Measurements from ENCODE around the gene TMEM266. TPM values are rescaled to one million over a fixed set of nuclear protein-coding genes. Genes with fewer than 3 reads are reported as not detected.
A peak's percentile ranks its signal among the peaks of the same experiment; 100 is the strongest.
"Not testable (repeated sequence)": the region's sequence is repeated elsewhere in the genome, so short reads cannot be mapped to it uniquely, and the experiment has no call there.

Gene TMEM266
- under 1 TPM in 1 of 2 experiments, not detected in 1; 0.14 TPM for total RNA-seq

DNA sequence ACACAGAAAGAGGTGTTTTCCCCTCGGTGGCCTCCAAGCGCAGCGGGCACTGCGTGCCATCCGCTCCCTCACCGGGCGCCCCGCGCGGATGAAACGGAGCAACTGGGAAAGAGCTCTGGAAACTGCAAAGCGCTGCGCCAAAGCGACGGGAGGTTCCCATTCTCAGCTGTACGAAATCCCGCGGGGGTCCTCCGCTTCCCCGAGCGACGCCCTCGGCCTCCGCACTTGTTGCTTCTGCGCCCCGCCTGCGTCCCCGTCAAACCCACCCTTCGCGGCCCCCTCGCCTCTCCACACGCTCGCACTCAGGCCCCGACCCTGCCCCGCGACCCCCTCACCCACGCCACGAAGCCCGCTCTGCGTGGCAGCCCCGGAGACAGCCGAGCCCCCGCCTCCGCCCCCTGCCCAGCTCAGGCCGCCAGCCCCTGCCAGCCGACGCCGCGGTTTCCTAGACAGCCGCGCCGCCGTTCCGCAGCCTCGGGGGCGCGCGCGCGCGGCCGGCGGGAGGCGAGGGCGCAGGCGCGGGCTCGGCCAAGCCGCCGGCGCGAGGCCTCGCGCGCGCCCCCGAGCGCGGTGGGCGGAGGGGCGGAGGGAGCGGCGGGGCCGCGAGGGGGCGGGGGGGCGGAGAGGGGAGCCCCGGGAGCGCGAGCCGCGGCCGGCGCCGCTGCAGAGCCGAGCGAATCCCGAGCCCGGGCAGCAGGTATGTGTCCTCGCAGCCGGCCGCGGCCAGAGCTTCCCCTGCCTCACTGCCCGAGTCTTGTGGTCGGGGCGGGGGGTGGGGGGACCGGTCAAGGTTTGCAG, at the start of gene TMEM266:
TMEM266 (plus strand) TSS at position 666 of the 798 bp plus-strand sequence. CDS start 74,279 bp downstream, outside the sequence.
- Mint-ChIP-seq H3K27ac (no peak within 1 kb of the TSS), H3K9me3 (no peaks in the 10 kb centered on the region), H3K4me1 (ENCODE audit: low read depth) (peaks cover 20% of the 10 kb centered on the region), H3K4me3 (peak within 1 kb of the TSS; percentile 65), H3K27me3 (peaks cover 53% of the 10 kb centered on the region), H3K36me3 (no peaks in the 10 kb centered on the region)
- DNase-seq, result peak; percentile 27
- ChIA-PET POLR2A (interaction anchor here (0.6 to 0.7 kb wide), 2 partner anchors 211 to 234 kb away, joined by 3 read pairs; no protein-coding TSS in a partner anchor), CTCF (interaction anchor here (1.4 to 11.4 kb wide), 3 partner anchors 16 to 257 kb away, joined by 4 to 441 read pairs (median 5); no protein-coding TSS in a partner anchor)
- intact Hi-C loops (cut with micrococcal nuclease), result loop anchor here (5.0 to 10.0 kb wide), 4 partner anchors 93 to 1355 kb away; partner anchors contain the start of gene UBE2Q2

GRCh38 chr15:76010613-76011012, 49.2 kb upstream of the TMEM266 start:
- ChIA-PET POLR2A (no interaction called here), CTCF (interaction anchor here (1.5 kb wide), 1 partner anchor 9 kb away, joined by 3 read pairs; no protein-coding TSS in a partner anchor)
- intact Hi-C loops (cut with micrococcal nuclease), result no loop called here
- Mint-ChIP-seq H3K36me3 (no peaks in the 10 kb centered on the region), H3K4me3 (no peak overlapping the region), H3K9me3 (peaks cover 3% of the 10 kb centered on the region), H3K27me3 (peaks cover 20% of the 10 kb centered on the region), H3K27ac (no peak overlapping the region), H3K4me1 (ENCODE audit: low read depth) (peaks cover 3% of the 10 kb centered on the region)
- no peak for DNase-seq

DNA sequence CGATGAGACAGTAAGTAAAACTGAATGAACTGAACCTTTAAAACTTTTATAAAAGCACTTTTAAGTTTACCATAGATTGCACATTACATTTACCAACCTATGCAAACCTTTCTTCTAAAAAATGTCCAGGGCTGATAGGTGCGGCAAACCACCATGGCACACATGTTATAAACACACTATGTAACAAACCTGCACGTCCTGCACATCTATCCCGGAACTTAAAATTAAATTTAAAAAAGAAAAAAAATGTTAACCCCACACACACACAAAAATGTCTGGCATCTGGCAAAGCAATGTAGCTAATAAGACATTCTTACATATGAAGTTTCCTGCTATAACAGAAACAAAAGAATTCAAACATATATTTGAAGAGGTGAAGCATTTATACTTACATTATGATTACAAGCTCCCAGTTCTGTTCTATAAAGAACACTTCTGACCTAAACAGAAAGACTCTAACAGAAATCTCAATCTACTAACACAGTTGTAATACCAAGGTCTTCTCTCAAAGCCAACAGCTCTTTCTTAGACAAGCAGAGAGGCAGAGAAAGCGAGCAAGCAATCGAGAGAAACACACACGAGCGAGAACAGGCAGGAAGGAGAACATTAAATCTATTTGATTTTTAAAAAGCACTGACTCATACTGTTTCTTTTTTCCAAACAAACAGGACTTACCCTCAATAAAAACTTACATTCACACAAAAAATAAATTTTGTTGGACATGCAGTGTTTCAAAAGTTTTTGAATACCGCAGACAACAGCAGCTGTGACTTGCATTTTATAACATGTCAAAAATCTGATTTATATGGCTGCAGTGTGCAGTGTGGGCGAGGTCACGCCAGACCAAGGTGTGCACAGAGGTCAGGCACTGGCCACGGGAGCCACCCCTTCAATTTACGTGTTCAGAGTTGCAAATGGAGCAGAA, 47.9 kb upstream of the TMEM266 start, which contains the start of gene NRG4:
NRG4 (minus strand) TSS at position 798 of the 925 bp plus-strand sequence. CDS start 1,194 bp downstream, outside the sequence.
- H3K36me3 Mint-ChIP-seq, result peaks cover 3% of the 10 kb centered on the region
- H3K27me3 Mint-ChIP-seq, result peaks cover 21% of the 10 kb centered on the region
- H3K9me3 Mint-ChIP-seq, result peaks cover 8% of the 10 kb centered on the region
- intact Hi-C loops (cut with micrococcal nuclease), result no loop called here
- H3K27ac Mint-ChIP-seq, result no peak within 1 kb of the TSS
- H3K4me1 Mint-ChIP-seq (ENCODE audit: low read depth), result peaks cover 3% of the 10 kb centered on the region
- H3K4me3 Mint-ChIP-seq, result no peak within 1 kb of the TSS
- ChIA-PET CTCF (interaction anchor here (1.5 kb wide), 1 partner anchor 11 kb away, joined by 3 read pairs; no protein-coding TSS in a partner anchor), POLR2A (no interaction called here)
- no peak for DNase-seq

- H3K9me3 Mint-ChIP-seq, result peaks cover 16% of the 10 kb centered on the region
- DNase-seq; intact Hi-C loops (cut with micrococcal nuclease); H3K27ac Mint-ChIP-seq; H3K4me3 Mint-ChIP-seq; H3K36me3 Mint-ChIP-seq; H3K4me1 Mint-ChIP-seq (ENCODE audit: low read depth); POLR2A ChIA-PET: not testable (repeated sequence)
- CTCF ChIA-PET, result interaction anchor here (0.6 kb wide), 1 partner anchor 45 kb away, joined by 3 read pairs; no protein-coding TSS in a partner anchor
- peaks cover 25% of the 10 kb centered on the region for H3K27me3 Mint-ChIP-seq
Observed at GRCh38 chr15:76013470-76013869, 46.3 kb upstream of the TMEM266 start.

GRCh38 chr15:76024021-76024768, 35.6 kb upstream of the TMEM266 start:
- peaks cover 5% of the 10 kb centered on the region for H3K36me3 Mint-ChIP-seq
- CTCF ChIA-PET, result no interaction called here
- POLR2A ChIA-PET, result no interaction called here
- intact Hi-C loops (cut with micrococcal nuclease), result no loop called here
- H3K27me3 Mint-ChIP-seq, result peaks cover 15% of the 10 kb centered on the region
- DNase-seq, result no peak
- no peak overlapping the region for H3K27ac Mint-ChIP-seq
- no peaks in the 10 kb centered on the region for H3K4me1 Mint-ChIP-seq (ENCODE audit: low read depth)
- H3K9me3 Mint-ChIP-seq, result peaks cover 16% of the 10 kb centered on the region
- H3K4me3 Mint-ChIP-seq, result no peak overlapping the region

- CTCF ChIA-PET, result interaction anchor here (0.7 kb wide), 1 partner anchor 31 kb away, joined by 3 read pairs; no protein-coding TSS in a partner anchor
- no peak overlapping the region for H3K27ac Mint-ChIP-seq
- no peaks in the 10 kb centered on the region for H3K36me3 Mint-ChIP-seq
- H3K27me3 Mint-ChIP-seq, result peaks cover 7% of the 10 kb centered on the region
- H3K4me3 Mint-ChIP-seq, result no peak overlapping the region
- DNase-seq, result no peak
- H3K9me3 Mint-ChIP-seq, result no peaks in the 10 kb centered on the region
- H3K4me1 Mint-ChIP-seq (ENCODE audit: low read depth), result no peaks in the 10 kb centered on the region
- intact Hi-C loops (cut with micrococcal nuclease), result no loop called here
- POLR2A ChIA-PET, result no interaction called here
Observed at GRCh38 chr15:76032046-76032445, 27.7 kb upstream of the TMEM266 start.

DNA sequence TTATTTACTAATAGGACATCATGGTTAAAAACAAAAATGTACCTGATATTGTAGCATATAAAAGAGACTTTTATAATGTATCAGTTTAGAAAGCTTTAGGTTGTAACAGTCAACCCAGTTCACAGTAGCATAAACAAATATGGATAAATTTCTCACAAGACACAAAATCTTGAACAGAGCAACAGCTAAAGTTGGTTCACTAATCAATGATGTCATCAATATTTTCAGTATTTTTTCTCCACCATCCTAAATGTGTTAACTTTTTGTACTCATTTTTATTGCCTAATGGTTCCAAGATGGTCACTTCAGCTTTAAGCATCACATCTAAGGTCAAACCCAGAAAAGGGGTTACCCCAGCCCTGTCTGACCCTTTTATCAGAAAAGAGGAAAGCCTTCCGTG, 26.3 kb upstream of the TMEM266 start:
- Mint-ChIP-seq H3K4me3 (no peak overlapping the region), H3K27me3 (peaks cover 7% of the 10 kb centered on the region), H3K4me1 (ENCODE audit: low read depth) (no peaks in the 10 kb centered on the region), H3K9me3 (no peaks in the 10 kb centered on the region), H3K36me3 (no peaks in the 10 kb centered on the region), H3K27ac (no peak overlapping the region)
- no peak for DNase-seq
- intact Hi-C loops (cut with micrococcal nuclease), result no loop called here
- ChIA-PET CTCF (interaction anchor here (1.1 kb wide), 1 partner anchor 106 kb away, joined by 3 read pairs; no protein-coding TSS in a partner anchor), POLR2A (no interaction called here)

GRCh38 chr15:76034111-76034510, 25.7 kb upstream of the TMEM266 start:
- CTCF ChIA-PET, result interaction anchor here (1.7 kb wide), 1 partner anchor 105 kb away, joined by 5 read pairs; no protein-coding TSS in a partner anchor
- H3K4me1 Mint-ChIP-seq (ENCODE audit: low read depth), result no peaks in the 10 kb centered on the region
- H3K9me3 Mint-ChIP-seq, result no peaks in the 10 kb centered on the region
- peaks cover 11% of the 10 kb centered on the region for H3K27me3 Mint-ChIP-seq
- no peak for DNase-seq
- H3K27ac Mint-ChIP-seq, result no peak overlapping the region
- no peak overlapping the region for H3K4me3 Mint-ChIP-seq
- POLR2A ChIA-PET, result no interaction called here
- intact Hi-C loops (cut with micrococcal nuclease), result no loop called here
- H3K36me3 Mint-ChIP-seq, result no peaks in the 10 kb centered on the region

- H3K27ac Mint-ChIP-seq, result no peak overlapping the region
- DNase-seq, result no peak
- H3K9me3 Mint-ChIP-seq, result no peaks in the 10 kb centered on the region
- no peaks in the 10 kb centered on the region for H3K4me1 Mint-ChIP-seq (ENCODE audit: low read depth)
- H3K4me3 Mint-ChIP-seq, result no peak overlapping the region
- peaks cover 3% of the 10 kb centered on the region for H3K36me3 Mint-ChIP-seq
- ChIA-PET POLR2A (no interaction called here), CTCF (interaction anchor here (0.7 to 1.7 kb wide), 3 partner anchors 104 to 1805 kb away, joined by 3 to 5 read pairs (median 3); no protein-coding TSS in a partner anchor)
- intact Hi-C loops (cut with micrococcal nuclease), result no loop called here
- peaks cover 20% of the 10 kb centered on the region for H3K27me3 Mint-ChIP-seq
Observed at GRCh38 chr15:76035593-76035992, 24.2 kb upstream of the TMEM266 start.

GRCh38 chr15:76038512-76038911, 21.3 kb upstream of the TMEM266 start:
- Mint-ChIP-seq H3K9me3 (peaks cover 18% of the 10 kb centered on the region), H3K4me1 (ENCODE audit: low read depth) (no peaks in the 10 kb centered on the region), H3K27ac (no peak overlapping the region), H3K4me3 (no peak overlapping the region), H3K27me3 (peaks cover 27% of the 10 kb centered on the region), H3K36me3 (peaks cover 5% of the 10 kb centered on the region)
- no peak for DNase-seq
- CTCF ChIA-PET, result no interaction called here
- intact Hi-C loops (cut with micrococcal nuclease), result no loop called here
- POLR2A ChIA-PET, result no interaction called here

DNA sequence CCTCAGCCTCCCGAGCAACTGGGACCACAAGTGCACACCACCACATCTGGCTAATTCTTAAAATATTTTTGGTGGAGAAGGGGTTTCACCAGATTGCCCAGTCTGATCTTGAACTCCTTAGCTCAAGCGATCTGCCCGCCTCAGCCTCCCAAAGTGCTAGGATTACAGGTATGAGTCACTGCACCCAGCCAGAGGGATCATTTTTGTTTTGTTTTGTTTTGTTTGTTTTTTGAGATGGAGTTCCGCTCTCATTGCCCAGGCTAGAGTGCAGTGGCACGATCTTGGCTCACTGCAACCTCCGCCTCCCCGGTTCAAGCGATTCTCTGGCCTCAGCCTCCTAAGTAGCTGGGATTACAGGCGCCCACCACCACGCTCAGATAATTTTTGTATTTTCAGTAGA, 5.6 kb upstream of the TMEM266 start:
- H3K4me3 Mint-ChIP-seq, POLR2A ChIA-PET, H3K9me3 Mint-ChIP-seq, H3K27ac Mint-ChIP-seq, H3K36me3 Mint-ChIP-seq, DNase-seq: not testable (repeated sequence)
- intact Hi-C loops (cut with micrococcal nuclease), result loop anchor here (10.0 kb wide), 2 partner anchors 209 to 239 kb away; partner anchors contain the start of gene UBE2Q2
- CTCF ChIA-PET, result interaction anchor here (11.4 kb wide), 1 partner anchor 89 kb away, joined by 441 read pairs; no protein-coding TSS in a partner anchor
- H3K4me1 Mint-ChIP-seq (ENCODE audit: low read depth), result peaks cover 16% of the 10 kb centered on the region
- peaks cover 23% of the 10 kb centered on the region for H3K27me3 Mint-ChIP-seq

Measured in activated CD4-positive, alpha-beta memory T cell treated with anti-CD3 and anti-CD28 coated beads for 36 hours (primary cell).